Esophagus squamous epithelium (tissue), 5 donors: ENCODE measurements around the gene FBXL2. TPM values are rescaled to one million over a fixed set of nuclear protein-coding genes. Genes with fewer than 3 reads are reported as not detected.

Experiments used
- DNase-seq: peaks from one replicate; lab custom pipeline; 2025; lab: John Stamatoyannopoulos, UW
- H3K27ac ChIP-seq, 4 donors: fragments of 200-600 bp; sonication (generic); one replicate each; pipeline ENCODE4 v1.5.1; 2016 to 2019; ENCODE audit warnings: mild to moderate bottlenecking in 1 of 4
- H3K27me3 ChIP-seq, 4 donors: fragments of 200-600 bp; sonication (generic); 1 replicate in 3 of 4; 2 replicates in 1 of 4; pipeline versions ENCODE4 v1.5.1 to v1.6.0; 2017 to 2021; ENCODE audit warnings: antibody characterized with exemption in 1 of 4
- H3K36me3 ChIP-seq, 3 donors: fragments of 200-600 bp; sonication (generic); one replicate each; pipeline ENCODE4 v1.5.1; 2016 to 2019
- H3K4me1 ChIP-seq, 3 donors: fragments of 200-600 bp; sonication (generic); one replicate each; pipeline ENCODE4 v1.5.1; 2017 to 2019
- H3K4me3 ChIP-seq, 4 donors: fragments of 200-600 bp; sonication (generic); 1 replicate in 3 of 4; 2 replicates in 1 of 4; pipeline ENCODE4 v1.5.1; 2016 to 2019; ENCODE audit warnings: mild to moderate bottlenecking in 2 of 4, moderate library complexity in 1 of 4
- H3K9me3 ChIP-seq, 3 donors: fragments of 200-600 bp; sonication (generic); one replicate each; pipeline ENCODE4 v1.5.1; 2016 to 2019
- CTCF ChIP-seq, 6 experiments: fragments of 450-650 bp in 4 of 6; fragments of 200-600 bp in 2 of 6; sonication (generic) in 2 of 6; IDR thresholded peaks; one replicate each; pipeline ENCODE4 v1.5.1; 2016 to 2019; ENCODE audit warnings: antibody characterized with exemption in 6 of 6, mild to moderate bottlenecking in 4 of 6, moderate library complexity in 4 of 6
- POLR2A ChIP-seq, 4 donors: fragments of 450-650 bp; IDR thresholded peaks; one replicate each; pipeline ENCODE4 v1.6.1; 2017; ENCODE audit warnings: antibody characterized with exemption in 4 of 4, mild to moderate bottlenecking in 4 of 4, moderate library complexity in 3 of 4
- WGBS, 2 donors: methylation state at CpG; one replicate each; pipeline ENCODE4 v1.1.5; 2018; 5-methylcytosine and 5-hydroxymethylcytosine counted together
- intact Hi-C: fragments of 100-400 bp; cut with DNase I; formaldehyde crosslinking; loops from one replicate; pipeline ENCODE4 v1.15.0; 2022
- small RNA-seq, 4 donors: library from RNA; depleted of rRNA; stranded (forward); fragments of <200 nt; gene quantifications; one replicate each; pipeline ENCODE3, GENCODE V24; 2016
- total RNA-seq, 4 donors: library from RNA; depleted of rRNA; stranded (reverse); fragments of >200 nt; gene quantifications; one replicate each; pipeline ENCODE4 v1.1.0, GENCODE V29; 2016
- donor health status: DM: yes; HTN: yes; CAD: no.

FBXL2 gene
- total RNA-seq, 4 donors from 2014 or later: 0.85 to 4.0 (median 1.9) TPM

- no peak for TF ChIP-seq CTCF (IDR thresholded peaks at IDR 0.05)
- TF ChIP-seq POLR2A (IDR thresholded peaks at IDR 0.05): no peak
- no peak overlapping the region for H3K4me3 ChIP-seq
- WGBS, 2 donors: 82 to 88% methylated on average over 1 of the region's 1 CpG
- peaks cover 6 to 72% (median 14%) of the 10 kb centered on the region in 3 donors for H3K4me1 ChIP-seq
- DNase-seq: no peak
- peaks cover 0 to 6% (median 0%) of the 10 kb centered on the region in 3 donors for H3K36me3 ChIP-seq
- no peak overlapping the region for H3K27ac ChIP-seq
- no peaks in the 10 kb centered on the region for H3K9me3 ChIP-seq
- intact Hi-C loops: no loop called here
- no peaks in the 10 kb centered on the region for H3K27me3 ChIP-seq
Observed at GRCh38 chr3:33430061-33430460, 152.8 kb downstream of the FBXL2 start.

GRCh38 chr3:33430571-33430970 lies 153.3 kb downstream of the FBXL2 start:
- Histone ChIP-seq H3K4me3 (no peak overlapping the region), H3K4me1 (peaks cover 6 to 75% (median 14%) of the 10 kb centered on the region in 3 donors), H3K9me3 (no peaks in the 10 kb centered on the region), H3K36me3 (peaks cover 0 to under 1% (median 0%) of the 10 kb centered on the region in 3 donors), H3K27ac (no peak overlapping the region), H3K27me3 (no peaks in the 10 kb centered on the region)
- 92 to 98% methylated on average over 4 of the region's 4 CpGs for WGBS, 2 donors
- intact Hi-C loops: no loop called here
- DNase-seq: no peak
- no peak for TF ChIP-seq POLR2A (IDR thresholded peaks at IDR 0.05)
- TF ChIP-seq CTCF (IDR thresholded peaks at IDR 0.05): no peak

- 52% methylated on average over 2 of the region's 2 CpGs for WGBS, 2 donors
- Histone ChIP-seq H3K4me1 (peaks cover 16 to 76% (median 22%) of the 10 kb centered on the region in 3 donors), H3K4me3 (no peak overlapping the region), H3K27ac (no peak overlapping the region), H3K27me3 (no peaks in the 10 kb centered on the region), H3K36me3 (no peaks in the 10 kb centered on the region), H3K9me3 (no peaks in the 10 kb centered on the region)
- TF ChIP-seq CTCF (IDR thresholded peaks at IDR 0.05) (no peak), POLR2A (IDR thresholded peaks at IDR 0.05) (no peak)
- no peak for DNase-seq
- intact Hi-C loops: no loop called here
Observed at GRCh38 chr3:33433843-33434242, 156.6 kb downstream of the FBXL2 start.

Small RNA genes lying within 50 kb of the gene (small RNA-seq; reads per million reads assigned to genes)
- 0 reads per million in 4 donors for gene RNU7-110P

Other genes starting within 250 kb of the FBXL2 start
- 10 to 100 TPM; 15.8 to 51.3 (median 28.3) TPM for gene GLB1, start 180.3 kb upstream of the FBXL2 start, total RNA-seq
- gene TMPPE, start 180.3 kb upstream of the FBXL2 start, total RNA-seq: 1 to 10 TPM; 4.4 to 9.2 (median 6.1) TPM
- 100 to 1,000 TPM in 2 of 4 donors, 10 to 100 TPM in 2; 67.1 to 159 (median 90.9) TPM for gene CRTAP, start 163.4 kb upstream of the FBXL2 start, total RNA-seq
- 1 to 10 TPM in 1 of 4 donors, under 1 TPM in 2, not detected in 1; 0.13 to 1.2 (median 0.76) TPM for gene SUSD5, start 58.6 kb upstream of the FBXL2 start, total RNA-seq
- 10 to 100 TPM; 35.0 to 59.5 (median 46.4) TPM for gene UBP1, start 163.0 kb downstream of the FBXL2 start, total RNA-seq